Parathyroid adenoma (tissue), 2 donors: Measurements from ENCODE around the gene ACAT2.
"Not testable (repeated sequence)": the region's sequence is repeated elsewhere in the genome, so short reads cannot be mapped to it uniquely, and the experiment has no call there.

Source experiments
- H2AFZ ChIP-seq: fragments of 300-600 bp; sonication (generic); one replicate; pipeline ENCODE4 v1.7.0; 2017; ENCODE audit warnings: antibody characterized with exemption, mild to moderate bottlenecking
- H3K27ac ChIP-seq: fragments of 300-600 bp; sonication (generic); one replicate; pipeline ENCODE4 v1.7.0; 2017
- H3K27me3 ChIP-seq: fragments of 300-600 bp; sonication (generic); one replicate; pipeline ENCODE4 v1.7.0; 2017; ENCODE audit warnings: low read length; ENCODE audit not compliant: control insufficient read depth, insufficient read depth
- H3K36me3 ChIP-seq: fragments of 300-600 bp; sonication (generic); one replicate; pipeline ENCODE4 v1.7.0; 2017; ENCODE audit warnings: low read length; ENCODE audit not compliant: control insufficient read depth, insufficient read depth
- H3K4me1 ChIP-seq: fragments of 300-600 bp; sonication (generic); one replicate; pipeline ENCODE4 v1.7.0; 2017; ENCODE audit warnings: control low read depth
- H3K4me2 ChIP-seq: fragments of 300-600 bp; sonication (generic); one replicate; pipeline ENCODE4 v1.7.0; 2017; ENCODE audit warnings: low read length
- H3K4me3 ChIP-seq: fragments of 300-600 bp; sonication (generic); one replicate; pipeline ENCODE4 v1.7.0; 2017; ENCODE audit warnings: low read depth, low read length
- H3K79me2 ChIP-seq: fragments of 300-600 bp; sonication (generic); one replicate; pipeline ENCODE4 v1.7.0; 2017; ENCODE audit warnings: control low read depth
- H3K9ac ChIP-seq: fragments of 300-600 bp; sonication (generic); one replicate; pipeline ENCODE4 v1.7.0; 2017; ENCODE audit warnings: mild to moderate bottlenecking
- H3K9me3 ChIP-seq: fragments of 300-600 bp; sonication (generic); one replicate; pipeline ENCODE4 v1.7.0; 2017; ENCODE audit warnings: low read length; ENCODE audit not compliant: control insufficient read depth
- TF ChIP-seq, protein P1 (sequence below): fragments of 300-600 bp; sonication (generic); IDR thresholded peaks from one replicate; pipeline ENCODE4 v1.7.0; 2017; ENCODE audit warnings: antibody characterized with exemption, mild to moderate bottlenecking
- donor health status: primary hyperparathyroidism.

ACAT2 gene

DNA sequence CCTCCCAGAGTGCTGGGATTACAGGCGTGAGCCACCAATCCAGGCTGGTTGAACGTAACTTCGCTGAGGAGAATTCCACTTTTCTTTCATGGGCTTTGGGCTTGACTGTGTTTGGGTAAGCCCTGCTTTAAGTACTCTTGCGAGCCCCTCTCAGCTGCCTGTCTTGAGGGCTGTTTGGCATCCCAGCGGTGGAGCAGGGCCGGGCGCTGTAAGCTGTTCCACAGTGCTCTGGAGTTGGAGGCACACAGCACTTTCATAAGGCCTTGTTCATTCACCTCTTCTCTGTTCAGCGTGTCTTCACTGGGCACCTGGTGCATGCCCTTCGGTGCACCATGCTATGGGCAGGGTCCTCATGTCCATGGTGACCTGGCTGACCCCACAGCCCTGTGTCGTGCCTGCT is 59.9 kb downstream of the ACAT2 start:
- no peak overlapping the region for H3K4me2 ChIP-seq
- H2AFZ ChIP-seq: no peak overlapping the region
- no peaks in the 10 kb centered on the region for H3K9me3 ChIP-seq
- no peaks in the 10 kb centered on the region for H3K27me3 ChIP-seq
- no peaks in the 10 kb centered on the region for H3K4me1 ChIP-seq
- no peak overlapping the region for H3K27ac ChIP-seq
- no peak overlapping the region for H3K4me3 ChIP-seq
- no peaks in the 10 kb centered on the region for H3K79me2 ChIP-seq
- no peak overlapping the region for H3K9ac ChIP-seq
- H3K36me3 ChIP-seq: no peaks in the 10 kb centered on the region
- TF ChIP-seq, protein P1, sequence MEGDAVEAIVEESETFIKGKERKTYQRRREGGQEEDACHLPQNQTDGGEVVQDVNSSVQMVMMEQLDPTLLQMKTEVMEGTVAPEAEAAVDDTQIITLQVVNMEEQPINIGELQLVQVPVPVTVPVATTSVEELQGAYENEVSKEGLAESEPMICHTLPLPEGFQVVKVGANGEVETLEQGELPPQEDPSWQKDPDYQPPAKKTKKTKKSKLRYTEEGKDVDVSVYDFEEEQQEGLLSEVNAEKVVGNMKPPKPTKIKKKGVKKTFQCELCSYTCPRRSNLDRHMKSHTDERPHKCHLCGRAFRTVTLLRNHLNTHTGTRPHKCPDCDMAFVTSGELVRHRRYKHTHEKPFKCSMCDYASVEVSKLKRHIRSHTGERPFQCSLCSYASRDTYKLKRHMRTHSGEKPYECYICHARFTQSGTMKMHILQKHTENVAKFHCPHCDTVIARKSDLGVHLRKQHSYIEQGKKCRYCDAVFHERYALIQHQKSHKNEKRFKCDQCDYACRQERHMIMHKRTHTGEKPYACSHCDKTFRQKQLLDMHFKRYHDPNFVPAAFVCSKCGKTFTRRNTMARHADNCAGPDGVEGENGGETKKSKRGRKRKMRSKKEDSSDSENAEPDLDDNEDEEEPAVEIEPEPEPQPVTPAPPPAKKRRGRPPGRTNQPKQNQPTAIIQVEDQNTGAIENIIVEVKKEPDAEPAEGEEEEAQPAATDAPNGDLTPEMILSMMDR: no peak

DNA sequence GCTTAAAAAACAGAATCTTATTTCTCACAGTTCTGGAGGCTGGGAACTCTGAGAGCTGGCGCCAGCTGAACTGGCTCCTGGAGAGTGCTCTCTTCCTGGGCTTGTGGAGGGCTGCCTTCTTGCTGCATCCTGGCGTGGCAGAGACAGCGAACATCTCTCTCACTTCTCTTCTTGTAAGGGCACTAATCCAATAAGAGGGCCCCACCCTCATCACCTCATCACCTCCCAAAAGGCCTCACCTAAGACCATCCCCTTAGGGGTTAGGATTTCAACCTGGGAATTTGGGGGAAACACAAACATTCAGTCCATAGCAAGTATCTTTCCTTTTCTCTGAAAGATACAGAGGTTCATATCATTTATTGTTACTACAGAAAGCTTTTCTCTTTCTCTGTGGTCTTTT is 62.1 kb downstream of the ACAT2 start:
- TF ChIP-seq, protein P1: no peak
- H3K4me3 ChIP-seq: no peak overlapping the region
- H3K79me2 ChIP-seq: no peaks in the 10 kb centered on the region
- no peaks in the 10 kb centered on the region for H3K9me3 ChIP-seq
- H3K36me3 ChIP-seq: no peaks in the 10 kb centered on the region
- no peak overlapping the region for H3K4me2 ChIP-seq
- H3K4me1 ChIP-seq: no peaks in the 10 kb centered on the region
- H3K27ac ChIP-seq: no peak overlapping the region
- no peak overlapping the region for H3K9ac ChIP-seq
- H3K27me3 ChIP-seq: no peaks in the 10 kb centered on the region
- H2AFZ ChIP-seq: no peak overlapping the region

DNA sequence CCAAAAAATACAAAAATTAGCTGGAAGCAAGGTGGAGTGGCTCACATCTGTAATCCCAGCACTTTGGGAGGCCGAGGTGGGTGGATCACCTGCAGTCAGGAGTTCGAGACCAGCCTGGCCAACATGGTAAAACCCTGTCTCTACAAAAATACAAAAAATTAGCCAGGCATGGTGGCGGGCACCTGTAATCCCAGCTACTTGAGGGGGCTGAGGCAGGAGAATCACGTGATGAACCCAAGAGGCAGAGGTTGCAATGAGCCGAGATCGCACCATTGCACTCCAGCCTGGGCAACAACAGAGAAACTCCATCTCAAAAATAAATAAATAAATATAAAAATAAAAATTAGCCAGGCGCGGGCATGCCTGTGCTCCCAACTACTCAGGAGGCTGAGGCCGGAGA is 62.8 kb downstream of the ACAT2 start:
- H3K4me3 ChIP-seq, H3K79me2 ChIP-seq, H3K36me3 ChIP-seq, H3K27ac ChIP-seq, H3K9me3 ChIP-seq, H2AFZ ChIP-seq, H3K4me2 ChIP-seq, H3K27me3 ChIP-seq, H3K9ac ChIP-seq, H3K4me1 ChIP-seq: not testable (repeated sequence)

DNA sequence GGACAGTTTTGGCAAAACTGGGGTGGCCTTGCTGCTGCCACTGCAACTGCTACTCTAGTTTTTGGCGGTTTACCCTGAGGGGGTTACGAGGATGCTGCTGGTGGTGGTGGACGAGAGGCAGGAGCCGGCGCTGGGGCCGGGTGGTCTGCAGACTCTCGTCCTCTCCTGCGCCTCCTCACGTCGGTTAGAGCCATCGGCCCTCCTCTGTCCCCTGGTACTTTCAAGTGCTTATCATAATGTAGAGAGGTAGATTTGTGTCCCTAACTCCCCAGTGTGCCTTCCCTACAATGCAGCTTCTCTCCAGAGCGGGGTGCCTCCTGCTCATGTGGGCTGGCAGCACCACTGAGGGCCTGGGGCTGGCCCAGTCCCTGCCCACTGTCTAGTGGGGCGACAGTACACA is 64.2 kb downstream of the ACAT2 start:
- Histone ChIP-seq H3K36me3 (no peaks in the 10 kb centered on the region), H3K4me3 (no peak overlapping the region), H3K27me3 (no peaks in the 10 kb centered on the region), H3K9ac (no peak overlapping the region), H3K4me1 (no peaks in the 10 kb centered on the region), H2AFZ (no peak overlapping the region), H3K4me2 (no peak overlapping the region), H3K27ac (no peak overlapping the region), H3K9me3 (no peaks in the 10 kb centered on the region), H3K79me2 (no peaks in the 10 kb centered on the region)
- TF ChIP-seq, protein P1: no peak

DNA sequence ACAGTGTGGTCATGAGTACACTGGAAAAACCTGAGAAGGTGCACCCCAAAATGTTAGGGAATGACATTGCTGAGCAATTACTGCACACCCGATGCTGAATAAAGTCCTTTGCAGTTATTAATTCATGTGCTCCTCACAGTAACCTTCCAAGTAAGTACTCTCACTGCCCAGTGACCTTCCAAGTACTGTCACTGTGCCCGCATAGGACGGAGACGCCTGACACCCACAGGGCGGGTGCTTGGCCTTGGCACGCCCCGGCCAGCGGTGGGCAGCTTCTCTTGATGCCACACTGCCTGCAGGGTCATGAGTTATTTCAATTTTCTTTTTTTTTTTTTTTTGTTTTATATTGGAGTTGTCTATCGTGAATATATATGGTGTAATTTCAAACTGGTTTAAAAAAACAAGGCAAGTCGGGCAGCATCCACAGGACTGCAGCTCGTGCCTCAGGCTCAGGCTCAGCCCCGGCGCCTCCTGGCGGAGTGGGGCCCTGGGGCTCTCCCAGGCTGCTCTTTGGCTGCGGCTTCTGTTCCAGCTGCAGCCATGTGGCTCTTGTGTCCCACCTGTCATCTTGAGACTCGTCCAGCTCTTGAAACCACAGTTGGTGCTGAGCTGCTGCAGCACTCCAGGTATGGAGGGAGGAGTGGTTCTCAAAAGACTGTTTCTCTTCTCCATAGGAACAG is 65.3 kb downstream of the ACAT2 start:
- Histone ChIP-seq H3K4me3 (no peak overlapping the region), H2AFZ (no peak overlapping the region), H3K9me3 (no peaks in the 10 kb centered on the region), H3K9ac (no peak overlapping the region), H3K27ac (no peak overlapping the region), H3K4me1 (no peaks in the 10 kb centered on the region), H3K36me3 (no peaks in the 10 kb centered on the region), H3K27me3 (no peaks in the 10 kb centered on the region), H3K4me2 (no peak overlapping the region), H3K79me2 (no peaks in the 10 kb centered on the region)
- TF ChIP-seq, protein P1: no peak
